ENCODE measurements around the gene OLFM2. TPM values are rescaled to one million over a fixed set of nuclear protein-coding genes. Genes with fewer than 3 reads are reported as not detected.

OLFM2 gene
- polyA plus RNA-seq, 1 donor = 30.2 TPM

GRCh38 chr19:9906475-9907087, 29.7 kb downstream of the OLFM2 start:
- peak; percentile 59 for DNase-seq

GRCh38 chr19:9903336-9903735, 33.0 kb downstream of the OLFM2 start:
- DNase-seq = no peak

- no peak for DNase-seq
These were observed 34.7 kb downstream of the OLFM2 start for GRCh38 chr19:9901642-9902041.

- no peak for DNase-seq
These were observed 35.3 kb downstream of the OLFM2 start for GRCh38 chr19:9901020-9901419.

- DNase-seq = no peak
These were observed 44.5 kb downstream of the OLFM2 start for GRCh38 chr19:9891609-9892373.

GRCh38 chr19:9885077-9885552, 51.2 kb downstream of the OLFM2 start:
- DNase-seq = peak; percentile 87

- DNase-seq = no peak
These were observed 52.6 kb downstream of the OLFM2 start for GRCh38 chr19:9883764-9884163.

- no peak for DNase-seq
These were observed 53.0 kb downstream of the OLFM2 start for GRCh38 chr19:9883231-9883758.

GRCh38 chr19:9881720-9882119, 54.6 kb downstream of the OLFM2 start:
- DNase-seq = no peak

DNA sequence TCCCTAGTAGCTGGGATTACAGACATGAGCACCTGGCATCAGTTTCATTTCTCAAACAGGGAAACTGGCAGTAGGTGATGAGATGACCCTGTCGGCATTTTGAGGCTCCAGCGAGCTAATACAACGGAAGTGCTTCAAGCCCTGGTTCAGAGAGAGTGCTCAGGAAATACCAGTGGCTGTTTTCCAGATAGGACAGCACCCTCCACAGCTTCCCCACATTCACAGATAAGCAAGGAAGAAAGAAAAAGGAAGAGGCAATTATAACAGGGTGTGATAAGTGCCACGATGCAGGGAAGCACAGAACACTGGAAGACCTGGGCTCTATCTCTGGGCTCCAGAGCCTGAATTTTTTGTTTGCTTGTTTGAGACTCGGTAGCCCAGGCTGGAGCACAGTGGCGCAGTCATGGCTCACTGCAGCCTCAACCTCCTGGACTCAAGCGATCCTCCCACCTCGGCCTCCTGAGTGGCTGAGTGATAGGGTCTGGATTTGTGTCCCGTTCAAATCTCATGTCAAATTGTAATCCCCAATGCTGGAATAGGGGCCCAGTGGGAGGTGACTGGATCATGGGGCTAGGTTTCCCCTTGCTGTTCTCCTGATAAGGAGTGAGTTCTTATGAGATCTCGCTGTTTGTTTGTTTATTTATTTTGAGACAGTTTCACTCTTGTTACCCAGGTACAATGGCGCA, 57.7 kb downstream of the OLFM2 start:
- no peak for DNase-seq

GRCh38 chr19:9877780-9878510, 58.4 kb downstream of the OLFM2 start:
- DNase-seq = no peak

GRCh38 chr19:9875796-9876195, 60.5 kb downstream of the OLFM2 start:
- DNase-seq = no peak

DNA sequence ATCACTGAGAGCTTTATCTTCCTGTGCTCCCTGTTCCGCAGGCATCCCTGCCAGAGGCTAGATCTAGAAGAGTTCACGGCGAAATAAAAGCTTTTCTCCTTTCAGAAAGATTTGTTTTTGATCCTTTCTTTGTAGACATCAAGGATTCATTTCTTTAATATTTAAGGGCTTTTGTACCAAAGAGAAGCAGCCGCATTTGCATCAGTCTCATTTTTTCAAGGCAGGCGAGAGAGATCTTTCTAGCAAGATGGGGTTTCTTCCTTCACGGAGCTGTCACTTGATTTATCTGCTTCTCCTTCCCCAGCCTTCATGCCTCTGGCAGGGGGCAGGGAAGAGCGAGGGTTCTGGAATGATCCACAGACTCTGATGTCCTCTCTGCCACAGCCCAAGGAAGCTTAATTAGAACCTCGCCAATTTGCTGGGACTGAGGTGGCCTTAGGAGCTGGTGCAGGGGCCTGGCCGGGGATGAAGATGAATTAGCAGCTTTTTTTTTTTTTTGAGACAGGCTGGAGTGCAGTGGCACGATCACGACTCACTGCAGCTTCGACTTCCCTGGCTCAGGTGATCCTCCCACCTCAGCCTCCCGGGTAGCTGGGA, 61.2 kb downstream of the OLFM2 start:
- DNase-seq = no peak

DNA sequence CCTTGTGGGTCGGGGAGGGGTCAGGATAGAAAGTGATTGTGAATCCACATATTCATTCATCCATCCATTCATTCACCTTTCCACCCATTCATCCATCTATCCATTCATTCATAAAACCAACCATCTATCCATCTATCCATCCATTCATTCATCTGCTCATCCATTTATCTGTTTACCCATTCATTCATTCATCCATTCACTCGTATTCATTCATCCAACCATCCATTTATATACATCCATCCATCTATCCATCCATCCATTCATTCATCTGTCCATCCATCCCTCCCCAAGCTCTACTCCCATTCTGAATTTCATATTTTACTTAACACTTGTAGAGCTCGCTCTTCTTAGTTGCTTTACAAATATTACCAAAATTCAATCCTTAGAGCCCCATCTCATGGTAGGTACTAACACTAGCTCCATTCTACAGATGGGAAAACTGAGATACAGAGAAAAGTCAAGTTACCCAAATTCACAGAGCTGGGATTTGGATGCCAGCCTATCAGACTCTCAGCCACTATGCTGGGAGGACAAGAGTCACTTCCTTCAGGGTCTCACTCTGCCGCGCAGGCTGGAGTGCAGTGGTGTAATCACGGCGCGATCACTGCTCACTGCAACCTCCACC, 63.6 kb downstream of the OLFM2 start:
- no peak for DNase-seq

DNA sequence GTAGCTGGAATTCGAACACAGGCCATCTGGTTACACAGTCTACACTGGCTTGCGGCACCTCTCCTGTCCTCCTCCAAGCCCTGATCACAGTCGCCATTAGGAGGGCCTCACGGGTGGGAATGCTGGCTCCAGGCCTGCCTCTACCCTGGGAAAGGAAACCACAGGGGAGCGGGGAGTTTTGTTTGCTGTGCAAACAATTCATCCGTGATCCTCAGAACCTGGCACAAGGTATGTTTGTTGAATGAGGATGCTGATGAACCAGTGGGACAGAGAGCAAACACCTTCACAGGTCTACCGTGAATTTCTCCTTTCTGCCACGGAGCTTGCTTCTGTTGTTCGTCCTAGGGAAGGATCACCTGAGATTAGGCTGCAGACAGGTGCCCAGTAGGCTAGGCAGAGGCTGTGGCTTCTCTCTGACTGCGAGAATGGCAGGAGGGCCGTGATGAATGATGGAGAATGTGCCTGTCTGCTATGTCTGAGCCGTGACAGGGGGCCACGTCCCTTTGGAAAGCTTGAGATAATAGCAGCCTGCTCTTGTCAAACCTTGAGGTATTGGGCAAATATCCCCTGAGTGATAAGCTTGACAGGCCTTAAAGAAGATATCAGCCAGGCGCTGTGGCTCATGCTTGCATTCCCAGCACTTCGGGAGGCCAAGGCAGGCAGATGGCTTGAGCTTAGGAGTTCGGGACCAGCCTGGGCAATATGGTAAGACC, 64.5 kb downstream of the OLFM2 start:
- no peak for DNase-seq

DNA sequence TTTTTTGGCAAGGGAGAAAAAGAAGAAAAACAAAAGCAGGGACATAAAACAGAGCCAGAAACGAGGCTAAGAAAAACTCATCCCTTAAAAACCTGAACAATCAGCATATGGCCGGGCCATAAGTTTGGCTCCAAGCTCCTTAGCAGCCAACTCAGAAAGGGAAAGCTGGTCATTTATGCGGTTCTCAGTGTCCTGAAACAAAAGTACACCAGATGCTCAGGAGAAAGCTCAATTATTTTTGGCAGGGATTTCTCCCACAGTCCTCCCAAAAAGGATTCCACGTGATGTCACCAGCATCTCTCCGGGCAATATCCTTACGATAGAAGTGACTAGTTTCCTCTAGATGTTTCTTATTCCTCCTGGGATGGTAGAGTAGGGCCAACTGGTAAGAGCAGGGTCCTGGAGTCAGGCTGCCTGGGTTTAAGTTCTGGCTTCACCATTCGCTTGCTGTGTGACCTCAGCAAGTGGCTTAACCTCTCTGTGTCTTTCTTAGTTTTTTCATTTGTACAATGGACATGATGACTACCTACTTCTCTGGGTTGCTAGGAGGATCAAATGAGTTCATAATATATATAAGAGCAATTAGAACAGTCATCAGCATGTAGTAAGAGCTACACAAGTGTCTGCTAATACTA, 67.2 kb downstream of the OLFM2 start:
- no peak for DNase-seq

GRCh38 chr19:9865732-9866501, 70.4 kb downstream of the OLFM2 start:
- DNase-seq = no peak

DNA sequence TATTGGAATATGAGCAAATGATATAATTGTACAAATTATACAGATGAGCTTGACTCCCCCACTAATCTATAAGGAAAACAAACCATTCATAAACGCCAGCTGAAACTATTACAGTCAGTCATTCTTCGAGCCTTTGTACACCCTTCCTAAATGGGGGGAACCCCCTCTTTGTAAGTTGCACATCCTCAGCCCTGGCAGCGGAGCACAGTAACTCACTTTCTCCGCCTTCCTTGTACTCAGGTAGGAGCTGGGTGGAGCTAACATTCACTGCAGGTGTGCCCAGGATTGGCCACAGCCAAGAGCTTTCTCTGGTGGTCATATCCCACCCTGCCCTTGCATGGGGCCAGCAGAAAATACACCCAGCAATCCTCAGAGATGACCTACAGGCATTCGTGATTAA, 72.6 kb downstream of the OLFM2 start:
- DNase-seq = no peak

- DNase-seq = no peak
These were observed 73.4 kb downstream of the OLFM2 start for GRCh38 chr19:9862938-9863337.

DNA sequence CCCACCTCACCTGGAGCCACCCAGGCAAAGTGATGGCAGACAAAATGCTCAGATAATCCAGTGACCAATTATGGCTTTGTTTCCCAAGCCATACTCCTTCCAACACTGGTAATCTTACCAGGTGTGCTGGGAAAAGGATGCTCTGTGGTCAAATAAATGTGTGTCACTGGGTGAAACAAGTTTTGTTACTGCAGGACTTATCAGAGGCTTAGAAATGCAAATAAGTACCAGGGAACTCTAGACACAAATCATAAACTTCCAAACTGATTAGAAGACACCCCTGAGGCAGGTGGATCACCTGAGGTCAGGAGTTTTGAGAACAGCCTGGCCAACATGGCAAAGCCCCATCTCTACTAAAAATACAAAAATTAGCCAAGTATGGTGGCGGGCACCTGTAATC, 74.8 kb downstream of the OLFM2 start:
- no peak for DNase-seq
